H1 (cell line): ENCODE results near the gene NOXO1. TPM values are rescaled to one million over a fixed set of nuclear protein-coding genes. Genes with fewer than 3 reads are reported as not detected.

Source experiments
- EZH2 ChIP-seq: fragments of 200-600 bp; sonication (generic); IDR thresholded peaks from 2 replicates; pipeline ENCODE4 v1.7.1; 2012; ENCODE audit warnings: low read depth, mild to moderate bottlenecking, moderate library complexity, low read length, inconsistent platforms; ENCODE audit not compliant: severe bottlenecking
- NANOG ChIP-seq: IDR thresholded peaks from 2 replicates; pipeline ENCODE4 v1.6.1; 2011; ENCODE audit warnings: low read length, low read depth, mild to moderate bottlenecking, inconsistent platforms; ENCODE audit not compliant: insufficient read depth, poor library complexity, severe bottlenecking
- SP4 ChIP-seq: IDR thresholded peaks from 2 replicates; pipeline ENCODE4 v1.6.1; 2012; ENCODE audit warnings: low read length, inconsistent platforms
- polyA plus RNA-seq, 7 experiments: library from polyadenylated mRNA; depleted of rRNA in 3 of 7; stranded (reverse) in 5 of 7; unstranded in 2 of 7; fragments of >200 nt in 5 of 7; fragments of 200-250 nt in 2 of 7; gene quantifications; 1 replicate in 5 of 7; 2 replicates in 1 of 7; 4 replicates in 1 of 7; pipeline versions ENCODE4 v1.2.1 to v1.2.3, GENCODE V29; 2011 to 2013; ENCODE audit warnings: missing spikeins in 2 of 7, mixed read lengths in 2 of 7
- total RNA-seq: library from RNA; stranded (reverse); fragmentation: NEBNext Ultra II Directional; extraction: Animal tissue kit (Norgen Biotek cat#: 25700); gene quantifications from 2 replicates; pipeline ENCODE4 v1.2.1, GENCODE V29; 2021

Gene NOXO1
- total and polyA plus RNA-seq, 2 of the 8 experiments (the other 6 are each of a cell fraction or from before 2014, with no cell fraction given): 1.3 to 2.5 TPM

GRCh38 chr16:2003231-2003826 is 22.1 kb upstream of the NOXO1 start (continued):
- TF ChIP-seq EZH2 (no peak), NANOG (no peak), SP4 (no peak)
- TF ChIP-seq, all 59 proteins: peak for 0
